ENCODE measurements around the gene ALG14.

DNA sequence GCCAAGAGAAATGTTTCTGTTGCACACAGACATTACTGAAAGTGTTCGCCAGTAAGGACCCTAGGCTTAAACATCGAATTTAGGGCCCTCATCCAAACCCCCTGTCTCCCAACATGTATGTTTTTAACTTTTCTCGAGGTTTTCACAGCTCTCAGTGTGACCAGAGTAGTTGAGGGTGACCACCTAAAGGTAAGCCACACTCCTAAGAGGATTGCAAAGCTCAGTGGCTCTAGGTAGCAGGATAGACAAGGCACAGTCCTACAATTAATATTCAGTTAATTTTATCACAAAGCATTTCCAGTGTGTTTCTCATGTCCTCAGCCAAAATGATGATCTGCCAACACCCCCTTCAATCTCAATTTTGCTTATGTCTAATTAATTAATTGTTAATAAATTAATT is 695 bp upstream of the ALG14 start:
- no peak for TF ChIP-seq SMC3 (IDR thresholded peaks at IDR 0.05; ENCODE audit: low read depth, low read length)
- no peak for TF ChIP-seq RAD21 (IDR thresholded peaks at IDR 0.05; ENCODE audit: low read length)
- TF ChIP-seq TCF12 (IDR thresholded peaks at IDR 0.05) = no peak
- no peak for TF ChIP-seq REST (IDR thresholded peaks at IDR 0.05; ENCODE audit: low read depth, low read length)
- TF ChIP-seq CTCF (IDR thresholded peaks at IDR 0.05) = no peak
- no peak for TF ChIP-seq SIN3A (IDR thresholded peaks at IDR 0.05; ENCODE audit: borderline replicate concordance, low read depth, low read length)
- TF ChIP-seq NRF1 (IDR thresholded peaks at IDR 0.05; ENCODE audit: low read depth, low read length) = no peak
- no peak for TF ChIP-seq YY1 (IDR thresholded peaks at IDR 0.05; ENCODE audit: low read depth)
- TF ChIP-seq MAX (IDR thresholded peaks at IDR 0.05; ENCODE audit: low read depth) = no peak
- no peak for TF ChIP-seq EP300 (IDR thresholded peaks at IDR 0.05; ENCODE audit: borderline replicate concordance in 1 of 2, low read depth in 1 of 2, low read length in 1 of 2)
- no peak for TF ChIP-seq TAF1 (IDR thresholded peaks at IDR 0.05; ENCODE audit: borderline replicate concordance, low read depth, low read length)
- TF ChIP-seq TEAD4 (IDR thresholded peaks at IDR 0.05; ENCODE audit: borderline replicate concordance, insufficient read depth) = no peak
- no peak for TF ChIP-seq EZH2phosphoT487 (IDR thresholded peaks at IDR 0.05; ENCODE audit: borderline replicate concordance, low read depth)
- TF ChIP-seq POLR2AphosphoS5 (IDR thresholded peaks at IDR 0.05; ENCODE audit: low read depth, low read length) = no peak

Data from SK-N-SH (cell line).